ENCODE data around the gene MACROD2.
"Not testable (repeated sequence)": the region's sequence is repeated elsewhere in the genome, so short reads cannot be mapped to it uniquely, and the experiment has no call there.

MACROD2 gene

DNA sequence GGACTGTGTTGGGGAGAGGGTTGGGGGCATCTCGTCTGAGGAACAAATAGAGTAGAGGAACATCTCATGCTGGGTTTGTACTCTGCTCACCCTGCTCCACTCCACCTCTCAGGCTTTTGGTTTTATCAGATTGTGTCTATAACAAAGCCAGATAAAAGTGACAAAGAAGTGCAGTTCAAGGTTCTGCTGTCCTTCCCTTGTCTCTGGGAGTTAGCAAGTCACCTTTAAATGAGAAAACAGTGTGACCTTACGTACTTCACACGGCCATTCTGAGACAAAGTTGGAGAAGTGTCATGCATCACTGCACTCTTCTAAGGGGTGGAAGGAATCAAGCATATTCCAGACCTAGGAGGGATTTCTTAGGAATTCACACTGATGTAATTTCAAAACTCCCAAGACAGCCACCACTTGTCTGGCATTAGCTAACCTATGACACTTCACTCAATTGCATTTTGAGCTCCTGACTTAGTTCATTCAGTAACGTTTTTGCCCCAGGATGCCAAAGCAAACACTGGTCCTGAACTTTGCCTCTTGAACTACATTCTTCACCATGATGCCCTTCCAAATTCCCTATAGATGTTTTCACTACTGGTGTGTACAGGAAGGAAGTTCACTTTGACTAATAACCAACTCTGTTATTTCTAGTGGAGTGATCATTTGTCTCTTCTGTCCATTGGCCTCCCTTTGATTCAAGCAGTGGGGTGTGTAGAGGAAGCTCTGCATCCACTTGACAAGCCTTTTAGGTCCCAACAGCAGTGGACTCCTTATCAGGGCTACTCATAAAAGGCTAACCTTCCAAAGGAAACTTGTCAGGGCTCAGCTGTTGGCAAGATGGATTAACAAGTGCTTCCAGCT lies 989.7 kb downstream of the MACROD2 start:
- DNase-seq (ENCODE audit: low read depth, low spot score), result no peak

- DNase-seq (ENCODE audit: low read depth, low spot score), result no peak
These were observed 990.8 kb downstream of the MACROD2 start for GRCh38 chr20:14986026-14986655.

DNA sequence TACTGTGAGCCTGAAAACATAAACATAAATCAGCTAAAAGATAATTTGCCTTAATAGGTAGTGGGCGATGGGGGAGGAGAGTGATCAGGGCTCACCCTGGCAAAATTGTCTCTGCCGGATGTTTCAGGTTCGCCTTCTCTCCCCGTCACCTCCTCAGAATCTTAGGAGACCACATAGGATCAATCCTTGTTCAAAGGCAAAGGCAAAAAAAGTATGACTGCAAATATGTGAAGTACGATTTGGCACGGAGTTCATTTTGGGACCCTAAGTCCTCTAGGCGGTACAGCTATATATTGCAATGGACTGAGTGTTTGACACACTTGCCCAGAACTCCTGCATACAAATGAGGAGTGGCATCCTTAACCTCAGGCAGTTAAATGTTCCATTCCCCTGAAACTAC lies 991.3 kb downstream of the MACROD2 start:
- no peak for DNase-seq (ENCODE audit: low read depth, low spot score)

- DNase-seq (ENCODE audit: low read depth, low spot score), result no peak
These were observed 994.4 kb downstream of the MACROD2 start for GRCh38 chr20:14989535-14990290.

GRCh38 chr20:14991023-14991422 lies 995.7 kb downstream of the MACROD2 start:
- DNase-seq (ENCODE audit: low read depth, low spot score), result no peak

GRCh38 chr20:14992153-14992552 lies 996.8 kb downstream of the MACROD2 start:
- no peak for DNase-seq (ENCODE audit: low read depth, low spot score)

- DNase-seq (ENCODE audit: low read depth, low spot score), result no peak
These were observed 997.6 kb downstream of the MACROD2 start for GRCh38 chr20:14992961-14993360.

DNA sequence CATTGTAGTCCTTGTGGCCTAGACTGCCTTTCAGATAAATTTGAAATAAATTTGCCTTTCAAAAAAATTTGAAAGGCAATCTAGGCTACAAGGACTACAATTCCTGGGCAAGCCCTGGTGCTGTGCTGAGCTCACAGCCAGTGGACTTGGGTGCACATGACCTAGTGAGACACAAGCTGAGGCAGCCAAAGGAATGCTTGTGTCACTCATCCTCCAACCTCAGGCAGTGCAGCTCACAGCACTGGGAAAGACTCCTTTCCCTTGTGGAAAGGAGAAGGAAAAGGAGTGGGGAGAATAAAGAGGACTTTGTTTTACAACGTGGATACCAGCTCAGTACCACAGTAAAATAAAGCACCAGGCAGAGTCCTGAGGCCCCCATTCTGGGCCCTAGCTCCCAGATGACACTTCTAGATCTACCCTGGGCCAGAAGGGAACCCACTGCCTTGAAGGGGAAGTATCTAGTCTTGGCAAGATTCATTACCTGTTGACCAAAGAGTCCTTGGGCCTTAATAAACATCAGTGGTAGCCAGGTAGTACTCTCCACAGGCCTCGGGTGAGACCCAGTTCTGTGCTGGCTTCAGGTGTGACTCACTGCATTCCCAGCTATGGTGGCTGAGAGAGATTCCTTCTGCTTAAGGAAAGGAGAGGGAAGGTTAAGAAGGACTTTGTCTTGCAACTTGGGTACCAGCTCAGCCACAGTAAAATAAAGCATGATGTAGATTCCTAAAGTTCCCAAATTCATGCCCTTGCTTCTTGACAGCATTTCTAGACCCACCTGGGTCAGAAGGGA lies 1001.8 kb downstream of the MACROD2 start:
- no peak for DNase-seq (ENCODE audit: low read depth, low spot score)

DNA sequence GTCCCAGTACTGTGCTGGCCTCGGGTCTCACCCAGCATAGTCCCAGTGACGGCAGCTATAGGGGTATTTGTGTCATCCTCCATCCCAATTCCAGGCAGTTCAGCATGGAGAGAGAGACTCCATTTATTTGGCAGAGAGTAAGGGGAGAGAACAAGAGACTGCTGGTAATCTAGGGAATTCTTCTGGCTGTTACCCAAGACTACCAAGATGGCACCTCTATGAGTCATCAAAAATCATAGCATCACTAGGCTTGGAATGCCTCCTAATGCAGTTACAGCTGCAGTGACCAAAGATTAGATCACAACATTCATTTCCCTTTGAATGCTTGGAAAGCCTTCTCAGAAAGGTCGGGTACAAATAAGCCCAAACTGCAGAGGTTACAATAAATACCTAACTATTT lies 1002.5 kb downstream of the MACROD2 start:
- DNase-seq (ENCODE audit: low read depth, low spot score), result no peak

DNA sequence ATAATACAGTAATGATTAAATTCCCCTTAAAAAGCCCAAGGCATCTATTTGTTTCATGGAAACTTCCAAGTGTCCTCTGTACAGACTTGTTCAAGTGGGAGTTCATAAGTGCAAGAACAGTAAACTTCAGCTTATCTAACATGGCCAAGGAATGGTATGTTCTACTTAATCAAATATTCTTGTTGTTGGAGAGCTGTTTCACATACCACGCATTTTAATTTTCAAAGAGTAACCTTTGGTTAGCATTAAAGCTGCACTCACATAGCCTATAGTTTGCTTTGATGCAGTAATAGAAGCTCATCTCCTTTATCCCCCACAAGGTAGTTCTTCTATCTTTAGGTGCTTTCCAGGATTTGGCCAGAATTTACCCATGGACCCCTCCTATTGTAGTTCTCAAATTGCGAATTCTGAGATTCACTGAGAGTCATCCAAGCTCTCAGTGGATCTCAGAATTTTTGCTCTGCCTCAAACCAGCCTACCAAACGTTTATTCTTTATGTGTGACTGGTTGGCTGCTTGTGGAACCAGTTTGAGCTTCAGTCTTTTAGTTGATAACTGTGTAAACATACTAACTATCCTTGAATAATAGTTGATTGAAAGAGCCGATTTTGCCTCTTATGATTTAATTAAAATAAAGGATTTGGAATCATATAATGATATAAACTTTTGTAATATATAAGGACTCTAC lies 1010.1 kb downstream of the MACROD2 start:
- DNase-seq (ENCODE audit: low read depth, low spot score), result no peak

DNA sequence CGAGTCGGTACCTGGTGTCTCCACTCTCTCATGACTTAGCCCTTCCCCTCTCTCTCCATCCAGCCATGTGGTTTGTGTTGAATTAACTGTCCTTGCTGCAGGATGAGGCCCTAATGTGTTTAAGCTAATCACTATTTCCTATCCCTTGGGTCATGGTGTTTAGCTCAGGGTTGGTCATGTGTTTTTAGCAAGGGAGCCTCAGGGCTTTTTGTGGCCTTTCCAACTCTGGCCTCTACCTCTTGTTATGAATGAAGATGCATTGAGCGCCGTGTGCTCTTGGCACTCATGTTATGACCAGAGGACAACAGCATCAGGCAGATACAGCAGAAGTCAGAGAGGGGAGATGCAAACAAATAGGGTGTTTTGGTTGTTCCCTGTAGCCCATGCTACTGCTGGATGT lies 1016.3 kb downstream of the MACROD2 start:
- no peak for DNase-seq (ENCODE audit: low read depth, low spot score)

GRCh38 chr20:15012566-15012965 lies 1017.2 kb downstream of the MACROD2 start:
- DNase-seq (ENCODE audit: low read depth, low spot score), result no peak

DNA sequence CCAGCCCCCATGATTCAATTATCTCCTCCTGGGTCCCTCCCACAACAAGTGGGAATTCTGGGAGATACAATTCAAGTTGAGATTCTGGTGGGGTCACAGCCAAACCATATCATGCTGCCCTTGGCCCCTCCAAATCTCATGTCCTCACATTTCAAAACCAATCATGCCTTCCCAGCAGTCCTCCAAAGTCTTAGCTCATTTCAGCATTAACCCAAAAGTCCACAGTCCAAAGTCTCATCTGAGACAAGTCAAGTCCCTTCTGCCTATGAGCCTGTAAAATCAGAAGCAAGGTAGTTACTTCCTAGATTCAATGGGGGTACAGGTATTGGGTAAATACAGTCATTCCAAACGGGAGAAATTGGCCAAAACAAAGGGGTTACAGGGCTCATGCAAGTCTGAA lies 1021.6 kb downstream of the MACROD2 start:
- DNase-seq (ENCODE audit: low read depth, low spot score), result not testable (repeated sequence)

DNA sequence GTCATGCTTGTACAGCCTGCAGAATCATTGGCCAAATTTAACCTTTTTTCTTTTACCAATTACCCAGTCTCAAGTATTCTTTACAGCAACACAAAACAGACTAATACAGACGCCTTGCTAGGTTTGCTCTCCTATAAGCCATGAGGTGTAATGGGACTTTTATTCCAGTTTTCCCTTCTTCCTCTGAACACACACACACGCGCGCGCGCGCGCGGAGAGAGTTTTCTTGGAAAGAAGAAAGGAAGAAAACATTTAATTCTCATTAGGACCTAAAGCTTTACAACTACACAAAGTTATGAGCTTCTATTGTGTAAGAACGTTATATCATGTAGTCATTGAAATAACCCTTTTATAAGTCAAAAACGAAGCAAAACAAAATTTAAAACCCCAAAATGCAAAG lies 1023.6 kb downstream of the MACROD2 start:
- no peak for DNase-seq (ENCODE audit: low read depth, low spot score)

GRCh38 chr20:15020845-15021244 lies 1025.5 kb downstream of the MACROD2 start:
- DNase-seq (ENCODE audit: low read depth, low spot score), result no peak

GRCh38 chr20:15022921-15023320 lies 1027.6 kb downstream of the MACROD2 start:
- no peak for DNase-seq (ENCODE audit: low read depth, low spot score)

GRCh38 chr20:15026759-15027158 lies 1031.4 kb downstream of the MACROD2 start:
- DNase-seq (ENCODE audit: low read depth, low spot score), result no peak

- no peak for DNase-seq (ENCODE audit: low read depth, low spot score)
These were observed 1035.5 kb downstream of the MACROD2 start for GRCh38 chr20:15030826-15031225.

DNA sequence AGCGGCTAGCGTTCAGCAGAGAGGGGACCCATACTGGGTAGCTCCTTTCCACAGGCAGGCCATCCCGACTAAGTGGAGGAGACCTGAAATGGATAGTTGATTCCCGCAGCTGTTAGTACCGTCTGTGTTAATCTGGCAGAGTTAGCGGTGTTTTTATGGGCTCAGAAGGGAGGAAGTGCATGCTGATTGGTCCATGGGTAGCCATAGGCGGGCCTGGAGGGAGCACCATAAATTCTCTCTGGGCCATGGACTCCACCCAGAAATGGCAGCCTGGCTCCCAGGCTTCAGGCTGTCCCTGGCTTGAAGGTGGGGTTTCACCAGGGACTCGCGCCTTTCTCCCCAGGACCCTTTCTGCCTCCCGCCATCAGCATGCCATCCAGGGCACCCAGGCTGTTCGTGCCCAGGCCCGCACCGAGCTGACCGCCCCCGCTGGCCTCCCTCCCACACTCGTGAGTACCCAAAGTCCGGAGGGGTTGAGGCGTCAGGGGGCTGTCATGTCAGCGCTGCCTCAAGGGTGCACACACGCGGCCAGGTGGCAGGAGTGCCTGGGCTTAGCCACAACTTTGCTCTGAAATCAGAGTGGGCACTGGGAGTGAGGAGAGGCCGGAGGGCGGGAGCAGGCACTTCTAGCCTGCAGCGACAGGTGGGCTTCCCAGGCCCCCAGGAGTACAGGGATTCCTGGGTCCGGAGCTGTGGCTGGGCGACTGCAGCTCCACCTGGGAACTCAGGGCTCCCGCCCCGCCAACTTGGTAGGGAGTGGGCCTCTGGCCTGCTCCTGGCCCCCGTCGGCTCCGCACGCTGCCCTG lies 1036.4 kb downstream of the MACROD2 start:
- DNase-seq (ENCODE audit: low read depth, low spot score), result no peak

GRCh38 chr20:15032352-15032622 lies 1037.0 kb downstream of the MACROD2 start:
- DNase-seq (ENCODE audit: low read depth, low spot score), result no peak

DNA sequence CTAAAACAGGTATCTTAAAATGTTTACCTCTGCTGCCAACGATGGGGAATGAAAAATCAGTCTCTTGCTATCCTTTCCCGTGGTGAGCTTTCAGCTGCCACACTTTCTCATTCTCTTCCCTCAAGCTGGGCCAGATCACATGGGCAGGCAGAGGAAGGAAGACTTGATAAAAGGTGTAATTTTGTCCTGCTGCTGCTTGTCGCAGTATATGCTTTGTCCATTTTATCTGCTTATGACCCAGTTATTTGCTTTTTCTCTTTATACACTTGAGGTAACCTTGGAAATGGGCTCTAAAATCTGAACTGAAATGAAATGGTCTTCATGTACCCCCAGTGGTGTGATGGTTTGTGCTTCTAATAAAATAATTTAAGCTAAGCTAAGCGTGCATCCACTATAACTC lies 1038.0 kb downstream of the MACROD2 start:
- no peak for DNase-seq (ENCODE audit: low read depth, low spot score)
